A549 (cell line): ENCODE measurements around the gene INPP5A. TPM values are rescaled to one million over a fixed set of nuclear protein-coding genes. Genes with fewer than 3 reads are reported as not detected.

Experiments used
- ATAC-seq, 2 experiments: fragments of 200-7000 bp in 1 of 2; fragments of >200 bp in 1 of 2; cut with Nextera tagmentation in 1 of 2; cut with Tn5 transposase in 1 of 2; 3 replicates each; pipeline versions ENCODE4 v1.8.0 to v1.9.1; 2018 to 2020; ENCODE audit warnings: mild to moderate bottlenecking in 1 of 2, moderate library complexity in 1 of 2
- CTCF ChIA-PET: fragments of 300-600 bp; sonication (Branson Sonifier 250); formaldehyde crosslinking; extraction: SDS; loops from one replicate; lab custom pipeline; 2021; ENCODE audit warnings: antibody characterized with exemption, inconsistent platforms; lab: Yijun Ruan, JAX
- POLR2A ChIA-PET: fragments of 350-600 bp; formaldehyde crosslinking; extraction: SDS; loops from one replicate; lab custom pipeline; 2021; ENCODE audit warnings: antibody characterized with exemption, inconsistent platforms; lab: Yijun Ruan, JAX
- DNase-seq, 2 experiments: peaks; one replicate each; pipeline versions ENCODE4 v3.0.0 to v3.0.0-alpha.2; 2011 to 2016; ENCODE audit warnings: low read depth in 1 of 2, low spot score in 1 of 2
- FAIRE-seq: peaks from 2 replicates; lab custom pipeline; 2011; peaks lifted over from hg19 to GRCh38; lab: Jason Lieb, UNC
- H3K27ac ChIP-seq, 2 experiments: fragments of >200 bp; sonication (Bioruptor Twin); formaldehyde crosslinking; 3 replicates each; pipeline ENCODE4 v1.5.1; 2016 to 2017
- H3K4me1 ChIP-seq: fragments of >200 bp; sonication (Bioruptor Twin); formaldehyde crosslinking; 3 replicates; pipeline ENCODE4 v1.6.1; 2016
- H3K4me2 ChIP-seq: fragments of >200 bp; sonication (Bioruptor Twin); formaldehyde crosslinking; 3 replicates; pipeline ENCODE4 v1.6.1; 2016
- H3K4me3 ChIP-seq: fragments of >200 bp; sonication (Bioruptor Twin); formaldehyde crosslinking; 3 replicates; pipeline ENCODE4 v1.5.1; 2016
- H3K9me3 ChIP-seq: fragments of >200 bp; sonication (Bioruptor Twin); formaldehyde crosslinking; 3 replicates; pipeline ENCODE4 v1.6.1; 2016
- ATOH8 ChIP-seq: fragments of 250-450 bp; sonication (Bioruptor Pico); IDR thresholded peaks from 2 replicates; pipeline ENCODE4 v1.5.0; 2020; ENCODE audit warnings: low read depth, mild to moderate bottlenecking, moderate library complexity
- E2F6 ChIP-seq: IDR thresholded peaks from 2 replicates; pipeline ENCODE4 v1.6.1; 2012; ENCODE audit warnings: low read depth, borderline replicate concordance
- EHMT2 ChIP-seq: fragments of 200-600 bp; sonication (generic); IDR thresholded peaks from 2 replicates; pipeline ENCODE4 v1.6.1; 2016; ENCODE audit warnings: antibody characterized with exemption, low read depth, mild to moderate bottlenecking, moderate library complexity
- EP300 ChIP-seq, 2 experiments: fragments of >200 bp; sonication (Bioruptor Twin); formaldehyde crosslinking; IDR thresholded peaks; 2 replicates in 1 of 2; 3 replicates in 1 of 2; pipeline ENCODE4 v1.6.1; 2016 to 2017
- FOSB ChIP-seq: fragments of 250-450 bp; sonication (Bioruptor Pico); IDR thresholded peaks from 2 replicates; pipeline ENCODE4 v1.5.0; 2020; ENCODE audit warnings: mild to moderate bottlenecking, moderate library complexity
- FOSL2 ChIP-seq, 2 experiments: fragments of 450-650 bp in 1 of 2; fragments of >200 bp in 1 of 2; sonication (Bioruptor Twin) in 1 of 2; formaldehyde crosslinking; IDR thresholded peaks; 2 replicates each; pipeline versions ENCODE4 v1.5.0 to v1.6.1; 2016 to 2020; ENCODE audit warnings: mild to moderate bottlenecking in 1 of 2, moderate library complexity in 1 of 2
- GATA3 ChIP-seq: IDR thresholded peaks from 2 replicates; pipeline ENCODE4 v1.6.1; 2012; ENCODE audit warnings: borderline replicate concordance
- HMGXB4 ChIP-seq: fragments of 250-450 bp; sonication (Bioruptor Pico); IDR thresholded peaks from 2 replicates; pipeline ENCODE4 v1.5.0; 2021; ENCODE audit warnings: mild to moderate bottlenecking, moderate library complexity, borderline replicate concordance
- HOXB13 ChIP-seq: fragments of 250-450 bp; sonication (Bioruptor Pico); IDR thresholded peaks from 2 replicates; pipeline ENCODE4 v1.5.0; 2020; ENCODE audit warnings: low read depth, mild to moderate bottlenecking, moderate library complexity
- JUNB ChIP-seq: fragments of >200 bp; sonication (Bioruptor Twin); formaldehyde crosslinking; IDR thresholded peaks from 2 replicates; pipeline ENCODE4 v1.6.1; 2016
- POLR2A ChIP-seq: IDR thresholded peaks from 2 replicates; pipeline ENCODE4 v1.6.1; 2012; ENCODE audit warnings: mild to moderate bottlenecking, low read length
- POLR2AphosphoS2 ChIP-seq: conservative IDR thresholded peaks from 2 replicates; pipeline ENCODE4 v1.6.1; 2012; ENCODE audit warnings: low read length, improper control_type of control experiment, inconsistent platforms
- SMC3 ChIP-seq: fragments of >200 bp; sonication (Bioruptor Twin); formaldehyde crosslinking; IDR thresholded peaks from 3 replicates; pipeline ENCODE4 v1.6.1; 2018; ENCODE audit warnings: inconsistent platforms
- SREBF2 ChIP-seq: fragments of 450-650 bp; IDR thresholded peaks from 2 replicates; pipeline ENCODE4 v1.6.1; 2014; ENCODE audit warnings: mild to moderate bottlenecking, moderate library complexity
- TP53 ChIP-seq: fragments of 250-450 bp; sonication (Bioruptor Pico); IDR thresholded peaks from 2 replicates; pipeline ENCODE4 v1.5.0; 2021; ENCODE audit warnings: mild to moderate bottlenecking, moderate library complexity
- WGBS: methylation state at CpG from one replicate; pipeline ENCODE4 v1.1.6; 2017; ENCODE audit errors: missing lambda C conversion rate; 5-methylcytosine and 5-hydroxymethylcytosine counted together
- polyA plus RNA-seq, 4 experiments: library from polyadenylated mRNA; depleted of rRNA in 3 of 4; stranded (reverse); fragments of >200 nt; fragmentation: RNase III in 1 of 4; extraction: RNeasy Plus Mini Kit Qiagen cat#74134 plus additional on column Dnase treatment in 1 of 4; gene quantifications; 2 replicates in 3 of 4; 3 replicates in 1 of 4; pipeline ENCODE4 v1.2.3, GENCODE V29; 2011 to 2017

Gene INPP5A
- polyA plus RNA-seq, 2 of the 4 experiments (the other 2 are of a cell fraction): 13.7 to 15.1 TPM

- no peak overlapping the region for H3K4me2 ChIP-seq
- TF ChIP-seq JUNB (no peak), GATA3 (no peak)
- H3K4me3 ChIP-seq: no peak overlapping the region
- FAIRE-seq (no peak), DNase-seq (no peak), ATAC-seq (0 out of 6 replicates have a peak, but pooled peaks of 1 of the 2 experiments have one; percentile 10)
- H3K27ac ChIP-seq: no peak overlapping the region
- ChIA-PET POLR2A (no interaction called here), CTCF (no interaction called here)
- 64% methylated on average over 13 of the region's 21 CpGs for WGBS
- H3K4me1 ChIP-seq: peaks cover 5% of the 10 kb centered on the region; the same call in 1 of the 3 replicates
- 0 out of 3 replicates have a peak, but pooled peaks cover 3% of the 10 kb centered on the region for H3K9me3 ChIP-seq
Observed at GRCh38 chr10:132798403-132798802, 260.8 kb downstream of the INPP5A start.

- Histone ChIP-seq H3K27ac (no peak overlapping the region), H3K4me1 (peaks cover 3% of the 10 kb centered on the region; the same call in 1 of the 3 replicates), H3K4me3 (no peak overlapping the region), H3K9me3 (0 out of 3 replicates have a peak, but pooled peaks cover 3% of the 10 kb centered on the region), H3K4me2 (no peak overlapping the region)
- no peak for FAIRE-seq
- ATAC-seq: 0 out of 6 replicates have a peak, but pooled peaks of 1 of the 2 experiments have one; percentile 8
- POLR2A ChIA-PET: no interaction called here
- CTCF ChIA-PET: no interaction called here
- no peak for DNase-seq
- no CpG with 5 or more reads among the region's 15 CpGs for WGBS
- TF ChIP-seq E2F6 (no peak), HMGXB4 (CRISPR knock-in tag) (no peak), ATOH8 (CRISPR knock-in tag) (no peak), SMC3 (no peak), EHMT2 (no peak), HOXB13 (CRISPR knock-in tag) (no peak), POLR2AphosphoS2 (no peak), EP300 (IDR thresholded peaks at IDR 0.05) (no peak), FOSB (CRISPR knock-in tag) (no peak)
Observed at GRCh38 chr10:132798876-132799275, 261.3 kb downstream of the INPP5A start.

GRCh38 chr10:132799865-132800264 is 262.3 kb downstream of the INPP5A start:
- no peak for TF ChIP-seq FOSL2 (IDR thresholded peaks at IDR 0.05)
- TF ChIP-seq FOSL2 (CRISPR knock-in tag; IDR thresholded peaks at IDR 0.05): no peak
- no peak for TF ChIP-seq TP53 (CRISPR knock-in tag)
- no peak for TF ChIP-seq EP300 (IDR thresholded peaks at IDR 0.05)
- TF ChIP-seq POLR2A: no peak
- TF ChIP-seq SREBF2: no peak
- TF ChIP-seq, all 56 proteins: peak for 0
- DNase-seq: no peak
- H3K4me2 ChIP-seq: no peak overlapping the region
- H3K27ac ChIP-seq: no peak overlapping the region
- H3K9me3 ChIP-seq: 0 out of 3 replicates have a peak, but pooled peaks cover 3% of the 10 kb centered on the region
- no peak for FAIRE-seq
- POLR2A ChIA-PET: no interaction called here
- CTCF ChIA-PET: no interaction called here
- H3K4me3 ChIP-seq: no peak overlapping the region
- ATAC-seq: peak in 1 of 2 experiments; percentile 21; a peak in 1 of 6 replicates
- 67% methylated on average over 8 of the region's 11 CpGs for WGBS
- no peaks in the 10 kb centered on the region for H3K4me1 ChIP-seq

- 51% methylated on average over 6 of the region's 8 CpGs for WGBS
- POLR2A ChIA-PET: no interaction called here
Observed at GRCh38 chr10:132802048-132802447, 264.5 kb downstream of the INPP5A start.

More at GRCh38 chr10:132802048-132802447, 264.5 kb downstream of the INPP5A start:
- Histone ChIP-seq H3K4me2 (no peak overlapping the region), H3K4me3 (no peak overlapping the region), H3K4me1 (no peaks in the 10 kb centered on the region), H3K9me3 (0 out of 3 replicates have a peak, but pooled peaks cover 3% of the 10 kb centered on the region), H3K27ac (no peak overlapping the region)
- ATAC-seq (no peak), DNase-seq (no peak), FAIRE-seq (no peak)
- CTCF ChIA-PET: interaction anchor here (0.5 to 1.7 kb wide), 4 partner anchors 14 to 475 kb away, joined by 3 read pairs; no protein-coding TSS in a partner anchor
- TF ChIP-seq POLR2AphosphoS2 (no peak), EP300 (IDR thresholded peaks at IDR 0.05) (no peak), ATOH8 (CRISPR knock-in tag) (no peak)
